OCI-LY3 (cell line): ENCODE measurements around the gene KLHL33.

Experiments used
- H2AFZ ChIP-seq: fragments of 200-600, 300-600 bp; shearing (Covaris generic); 2 replicates; pipeline ENCODE4 v1.6.0; 2014; ENCODE audit warnings: antibody characterized with exemption, low read depth, low read length
- H3K27ac ChIP-seq: fragments of 200-600, 300-600 bp; sonication (generic); 2 replicates; pipeline ENCODE4 v1.5.1; 2014; ENCODE audit warnings: mild to moderate bottlenecking, low read length, moderate library complexity, mixed read lengths
- H3K27me3 ChIP-seq: fragments of 200-600, 300-600 bp; sonication (generic); 2 replicates; pipeline ENCODE4 v1.6.1; 2014; ENCODE audit warnings: low read depth, low read length, mixed read lengths
- H3K36me3 ChIP-seq: fragments of 200-600, 300-600 bp; sonication (generic); replicated peaks from 2 replicates; pipeline ENCODE3; 2014; ENCODE audit warnings: low read depth, low read length, mixed read lengths
- H3K4me1 ChIP-seq: fragments of 300-600, 200-600 bp; sonication (generic); 2 replicates; pipeline ENCODE4 v1.6.1; 2014; ENCODE audit warnings: low read length, mixed read lengths
- H3K4me2 ChIP-seq: fragments of 200-600, 300-600 bp; sonication (generic); 2 replicates; pipeline ENCODE4 v1.6.1; 2014; ENCODE audit warnings: low read length, mixed read lengths
- H3K4me3 ChIP-seq: fragments of 300-600, 200-600 bp; sonication (generic); 2 replicates; pipeline ENCODE4 v1.5.1; 2014; ENCODE audit warnings: antibody characterized with exemption, mild to moderate bottlenecking, low read length, moderate library complexity
- H3K79me2 ChIP-seq: fragments of 300-600, 200-600 bp; shearing (Covaris generic); 2 replicates; pipeline ENCODE4 v1.6.1; 2014; ENCODE audit warnings: mild to moderate bottlenecking, low read length, mixed read lengths
- H3K9ac ChIP-seq: fragments of 300-600, 200-600 bp; shearing (Covaris generic); 2 replicates; pipeline ENCODE4 v1.6.0; 2014; ENCODE audit warnings: mild to moderate bottlenecking, low read length, moderate library complexity
- H3K9me3 ChIP-seq: fragments of 200-600, 300-600 bp; shearing (Covaris generic); 2 replicates; pipeline ENCODE4 v1.6.1; 2014; ENCODE audit warnings: low read length, mixed read lengths; ENCODE audit not compliant: insufficient read depth
- H4K20me1 ChIP-seq: fragments of 200-600, 300-600 bp; sonication (generic); 2 replicates; pipeline ENCODE4 v1.6.1; 2016; ENCODE audit warnings: low read length, mixed read lengths; ENCODE audit not compliant: insufficient read depth
- CTCF ChIP-seq: fragments of 200-600, 300-600 bp; sonication (generic); IDR thresholded peaks from 2 replicates; pipeline ENCODE4 v1.5.1; 2014; ENCODE audit warnings: antibody characterized with exemption, low read length, low read depth
- EZH2phosphoT487 ChIP-seq: fragments of 200-600 bp; shearing (Covaris generic); IDR thresholded peaks from 2 replicates; pipeline ENCODE4 v1.6.1; 2018; ENCODE audit warnings: antibody characterized with exemption, mixed run types, low read depth

Gene KLHL33, protein sequence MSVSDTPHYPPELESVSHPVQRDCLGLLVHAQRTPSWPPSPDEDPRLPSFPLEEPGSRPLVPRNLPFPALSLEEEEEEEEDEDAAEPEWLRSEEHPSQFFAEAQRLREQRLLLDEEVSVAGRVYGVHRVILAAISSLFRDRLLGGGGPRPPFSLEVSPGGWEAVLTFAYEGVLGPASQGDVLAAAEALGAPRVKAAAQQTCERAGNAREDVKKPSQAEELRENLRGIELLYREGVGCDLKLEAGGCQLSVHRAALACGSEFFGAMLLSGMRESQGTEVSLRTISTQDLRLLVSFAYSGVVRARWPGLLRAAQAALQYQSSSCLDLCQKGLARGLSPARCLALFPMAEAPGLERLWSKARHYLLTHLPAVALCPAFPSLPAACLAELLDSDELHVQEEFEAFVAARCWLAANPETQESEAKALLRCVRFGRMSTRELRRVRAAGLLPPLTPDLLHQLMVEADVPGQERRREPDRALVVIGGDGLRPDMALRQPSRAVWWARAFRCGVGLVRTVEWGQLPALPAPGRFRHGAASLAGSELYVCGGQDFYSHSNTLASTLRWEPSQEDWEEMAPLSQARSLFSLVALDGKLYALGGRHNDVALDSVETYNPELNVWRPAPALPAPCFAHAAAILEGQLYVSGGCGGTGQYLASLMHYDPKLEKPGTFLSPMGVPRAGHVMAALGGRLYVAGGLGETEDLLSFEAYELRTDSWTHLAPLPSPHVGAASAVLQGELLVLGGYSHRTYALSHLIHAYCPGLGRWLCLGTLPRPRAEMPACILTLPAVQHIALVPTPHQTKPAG

GRCh38 chr14:20435582-20436362, at the start of gene KLHL33:
TSS of gene KLHL33 (minus strand) at chr14:20436166. CDS start at chr14:20435811, 355 bp downstream.
- H3K79me2 ChIP-seq: no peaks in the 10 kb centered on the region
- peaks cover 35% of the 10 kb centered on the region for H3K4me1 ChIP-seq
- TF ChIP-seq CTCF: no peak
- TF ChIP-seq EZH2phosphoT487: no peak
- no peak within 1 kb of the TSS for H3K4me3 ChIP-seq
- H3K9ac ChIP-seq: no peak within 1 kb of the TSS
- H2AFZ ChIP-seq: no peak within 1 kb of the TSS
- no peak within 1 kb of the TSS for H3K4me2 ChIP-seq
- peaks cover 5% of the 10 kb centered on the region for H3K36me3 ChIP-seq
- no peaks in the 10 kb centered on the region for H3K9me3 ChIP-seq
- H4K20me1 ChIP-seq: no peaks in the 10 kb centered on the region
- H3K27me3 ChIP-seq: no peaks in the 10 kb centered on the region
- no peak within 1 kb of the TSS for H3K27ac ChIP-seq

DNA sequence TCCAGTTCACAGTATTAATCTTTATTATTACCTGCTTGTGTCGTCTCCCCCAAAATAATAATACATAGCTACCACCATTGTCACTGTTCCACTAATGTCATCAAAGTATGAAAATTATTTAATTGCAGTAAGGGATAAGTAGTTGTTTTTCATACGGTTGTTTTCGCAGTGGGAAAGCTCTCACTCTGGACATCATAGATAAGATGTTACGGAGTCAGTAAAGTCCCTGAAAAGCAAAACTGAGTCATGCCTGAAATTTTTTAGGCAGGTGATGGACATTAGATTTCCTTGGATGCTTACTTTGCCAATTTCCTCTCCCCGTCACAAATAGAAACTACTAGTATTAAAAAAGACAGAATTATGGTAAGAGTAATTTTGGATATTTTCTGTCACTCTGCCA, 46.4 kb upstream of the KLHL33 start:
- Histone ChIP-seq H2AFZ (no peak overlapping the region), H3K27me3 (0 out of 2 replicates have a peak, but pooled peaks cover 5% of the 10 kb centered on the region), H3K9ac (no peak overlapping the region), H3K27ac (no peak overlapping the region), H3K79me2 (no peaks in the 10 kb centered on the region), H3K4me3 (no peak overlapping the region), H3K36me3 (peaks cover 23% of the 10 kb centered on the region), H4K20me1 (no peaks in the 10 kb centered on the region), H3K4me2 (no peak overlapping the region), H3K4me1 (peaks cover under 1% of the 10 kb centered on the region; the same call in 1 of the 2 replicates), H3K9me3 (no peaks in the 10 kb centered on the region)
- no peak for TF ChIP-seq CTCF
- no peak for TF ChIP-seq EZH2phosphoT487

- Histone ChIP-seq H3K9me3 (no peaks in the 10 kb centered on the region), H4K20me1 (no peaks in the 10 kb centered on the region), H3K27ac (no peak overlapping the region), H3K79me2 (0 out of 2 replicates have a peak, but pooled peaks cover 2% of the 10 kb centered on the region), H3K4me1 (peaks cover 16% of the 10 kb centered on the region), H3K9ac (no peak overlapping the region), H3K36me3 (peaks cover 56% of the 10 kb centered on the region), H3K4me3 (no peak overlapping the region), H3K27me3 (no peaks in the 10 kb centered on the region), H3K4me2 (no peak overlapping the region), H2AFZ (no peak overlapping the region)
- no peak for TF ChIP-seq CTCF
- no peak for TF ChIP-seq EZH2phosphoT487
These were observed 42.9 kb upstream of the KLHL33 start for GRCh38 chr14:20478894-20479293.
